RWPE2 (cell line): ENCODE results near the gene DCUN1D3.

Experiments
- ATAC-seq: fragments of 200-7000 bp; cut with Tn5 transposase; 3 replicates; pipeline ENCODE4 v1.9.1; 2021; ENCODE audit warnings: low read depth
- DNase-seq: peaks from one replicate; pipeline ENCODE4 v3.0.0-alpha.2; 2020; ENCODE audit warnings: low spot score
- H3K27ac ChIP-seq: fragments of 450-650 bp; 2 replicates; pipeline ENCODE4 v1.5.1; 2017; ENCODE audit warnings: mild to moderate bottlenecking; ENCODE audit not compliant: poor library complexity, severe bottlenecking
- H3K27me3 ChIP-seq: fragments of 250-450 bp; sonication (Bioruptor Pico); 2 replicates; pipeline ENCODE4 v1.5.1; 2021; ENCODE audit warnings: mild to moderate bottlenecking, moderate library complexity; ENCODE audit not compliant: insufficient read depth, poor library complexity, severe bottlenecking
- H3K36me3 ChIP-seq: fragments of 250-450 bp; sonication (Bioruptor Pico); 2 replicates; pipeline ENCODE4 v1.5.1; 2020; ENCODE audit warnings: low read depth, mild to moderate bottlenecking, moderate library complexity
- H3K4me1 ChIP-seq: fragments of 250-450 bp; sonication (Bioruptor Pico); 2 replicates; pipeline ENCODE4 v1.5.1; 2021; ENCODE audit warnings: mild to moderate bottlenecking, moderate library complexity; ENCODE audit not compliant: insufficient read depth, poor library complexity, severe bottlenecking
- H3K4me3 ChIP-seq: fragments of 250-450 bp; sonication (Bioruptor Pico); 2 replicates; pipeline ENCODE4 v1.5.1; 2021; ENCODE audit warnings: mild to moderate bottlenecking, moderate library complexity; ENCODE audit not compliant: severe bottlenecking
- H3K9me3 ChIP-seq: fragments of 250-450 bp; sonication (Bioruptor Pico); 2 replicates; pipeline ENCODE4 v1.5.1; 2021; ENCODE audit warnings: mild to moderate bottlenecking, moderate library complexity; ENCODE audit not compliant: severe bottlenecking
- CTCF ChIP-seq: fragments of 450-650 bp; IDR thresholded peaks from one replicate; pipeline ENCODE4 v1.5.1; 2017; ENCODE audit warnings: mild to moderate bottlenecking, moderate library complexity; ENCODE audit not compliant: poor library complexity, severe bottlenecking

DCUN1D3 gene

DNA sequence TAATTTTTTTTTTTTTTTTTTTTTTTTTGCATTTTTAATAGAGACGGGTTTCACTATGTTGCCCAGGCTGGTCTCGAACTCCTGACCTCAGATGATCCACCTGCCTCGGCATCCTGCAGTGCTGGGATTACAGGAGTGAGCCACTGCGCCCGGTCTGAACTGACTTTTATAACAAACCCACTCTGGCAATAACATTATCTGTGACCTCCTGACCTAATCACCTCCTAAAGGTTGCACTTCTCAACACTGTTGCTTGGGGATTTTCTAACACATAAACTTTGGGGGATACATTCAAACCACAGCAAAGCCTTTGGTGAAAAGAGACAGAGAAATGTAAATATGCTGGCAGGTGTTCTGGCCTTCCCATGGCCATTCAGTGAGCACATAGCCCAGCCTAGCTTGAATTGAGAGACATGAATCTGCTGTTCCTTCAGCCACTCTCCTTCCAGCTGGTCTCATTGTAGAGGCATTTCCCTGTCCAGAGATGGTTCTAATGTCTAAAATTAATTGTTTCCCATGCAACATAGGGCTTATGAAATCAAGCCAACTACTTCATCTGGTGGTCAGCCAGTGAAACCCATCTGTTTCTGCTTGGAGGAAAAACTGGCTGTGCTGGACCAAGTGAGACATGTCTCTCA, 28.7 kb upstream of the DCUN1D3 start:
- DNase-seq (no peak), ATAC-seq (no peak)
- H3K4me1 ChIP-seq = no peaks in the 10 kb centered on the region
- TF ChIP-seq CTCF = no peak
- H3K27ac ChIP-seq = no peak overlapping the region
- no peaks in the 10 kb centered on the region for H3K27me3 ChIP-seq
- H3K4me3 ChIP-seq = no peak overlapping the region
- no peaks in the 10 kb centered on the region; the same call in 1 of the 2 replicates for H3K36me3 ChIP-seq
- H3K9me3 ChIP-seq = no peaks in the 10 kb centered on the region

DNA sequence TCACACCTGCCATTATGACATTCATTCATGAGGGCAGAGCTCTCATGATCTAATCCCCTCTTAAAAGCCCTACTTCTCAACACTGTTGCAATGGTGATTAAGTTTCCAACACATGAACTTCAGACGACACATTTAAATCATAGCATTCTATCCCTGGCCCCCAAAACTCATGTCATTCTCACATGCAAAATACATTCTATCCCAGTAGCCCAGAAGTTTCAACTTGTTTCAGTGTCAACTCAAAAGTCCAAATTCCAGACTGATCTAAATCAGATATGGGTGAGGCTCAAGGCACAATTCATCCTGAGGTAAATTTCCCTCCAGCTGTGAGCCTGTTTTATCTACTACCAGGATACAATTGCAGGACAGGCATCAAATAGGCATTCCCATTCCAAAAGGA, 25.6 kb upstream of the DCUN1D3 start:
- Histone ChIP-seq H3K36me3 (no peaks in the 10 kb centered on the region; the same call in 1 of the 2 replicates), H3K9me3 (no peaks in the 10 kb centered on the region), H3K4me3 (no peak overlapping the region), H3K4me1 (no peaks in the 10 kb centered on the region), H3K27me3 (no peaks in the 10 kb centered on the region), H3K27ac (no peak overlapping the region)
- ATAC-seq (no peak), DNase-seq (no peak)
- TF ChIP-seq CTCF = no peak

GRCh38 chr16:20923876-20924275, 23.7 kb upstream of the DCUN1D3 start:
- H3K4me3 ChIP-seq = no peak overlapping the region
- no peak for TF ChIP-seq CTCF
- H3K36me3 ChIP-seq = peaks cover 6% of the 10 kb centered on the region; the same call in 1 of the 2 replicates
- ATAC-seq (no peak), DNase-seq (no peak)
- no peak overlapping the region for H3K27ac ChIP-seq
- H3K9me3 ChIP-seq = no peaks in the 10 kb centered on the region
- no peaks in the 10 kb centered on the region for H3K27me3 ChIP-seq
- no peaks in the 10 kb centered on the region for H3K4me1 ChIP-seq

DNA sequence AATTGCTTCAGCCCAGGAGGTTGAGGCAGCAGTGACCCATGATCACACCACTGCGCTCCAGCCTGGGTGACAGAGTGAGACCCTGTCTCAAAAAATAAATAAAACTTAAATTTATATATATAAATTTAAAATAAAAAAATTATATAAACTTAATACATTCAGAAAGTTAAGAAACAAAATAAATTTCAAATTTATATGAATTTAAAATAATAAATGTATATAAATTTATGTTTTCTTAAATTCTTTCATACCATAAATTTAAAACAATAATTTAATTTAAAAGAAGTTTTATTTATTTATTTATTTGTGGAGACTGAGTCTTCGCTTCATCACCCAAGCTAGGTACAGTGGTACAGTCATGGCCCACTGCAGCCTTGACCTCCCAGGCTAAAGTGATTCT, 20.6 kb upstream of the DCUN1D3 start:
- H3K36me3 ChIP-seq = peaks cover 6% of the 10 kb centered on the region; the same call in 1 of the 2 replicates
- H3K27me3 ChIP-seq = no peaks in the 10 kb centered on the region
- TF ChIP-seq CTCF = no peak
- no peaks in the 10 kb centered on the region for H3K9me3 ChIP-seq
- no peaks in the 10 kb centered on the region for H3K4me1 ChIP-seq
- ATAC-seq = no peak
- no peak overlapping the region for H3K4me3 ChIP-seq
- no peak for DNase-seq
- H3K27ac ChIP-seq = no peak overlapping the region

DNA sequence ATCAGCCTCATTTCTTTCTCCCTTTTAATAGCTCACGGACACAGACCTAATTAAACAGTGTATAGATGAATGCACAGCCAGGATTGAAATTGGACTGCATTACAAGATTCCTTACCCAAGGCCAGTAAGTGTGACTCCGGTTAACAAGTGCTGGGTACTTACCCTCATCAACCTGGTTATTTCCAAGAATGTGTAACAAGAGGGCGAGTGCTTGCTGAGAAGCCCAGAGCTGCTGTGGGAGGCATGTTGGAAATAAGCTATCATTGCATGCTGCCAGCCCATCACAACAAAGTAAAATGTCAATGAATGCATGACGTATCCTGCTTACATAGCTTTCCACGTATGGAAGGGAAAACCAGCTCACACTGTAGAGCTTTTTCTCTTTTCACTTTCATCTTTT, 19.9 kb upstream of the DCUN1D3 start:
- peaks cover 6% of the 10 kb centered on the region; the same call in 1 of the 2 replicates for H3K36me3 ChIP-seq

More for the DNA sequence above, 19.9 kb upstream of the DCUN1D3 start:
- no peak for DNase-seq
- Histone ChIP-seq H3K27ac (no peak overlapping the region), H3K27me3 (no peaks in the 10 kb centered on the region), H3K9me3 (no peaks in the 10 kb centered on the region), H3K4me3 (no peak overlapping the region), H3K4me1 (no peaks in the 10 kb centered on the region)
- TF ChIP-seq CTCF = no peak
- no peak for ATAC-seq
